Measurements from ENCODE around the gene PNMA8A. TPM values are rescaled to one million over a fixed set of nuclear protein-coding genes. Genes with fewer than 3 reads are reported as not detected.

Gene PNMA8A
- total RNA-seq, 6 experiments from 2014 or later = 0.06 to 0.26 (median 0.23) TPM; not detected in 2

DNA sequence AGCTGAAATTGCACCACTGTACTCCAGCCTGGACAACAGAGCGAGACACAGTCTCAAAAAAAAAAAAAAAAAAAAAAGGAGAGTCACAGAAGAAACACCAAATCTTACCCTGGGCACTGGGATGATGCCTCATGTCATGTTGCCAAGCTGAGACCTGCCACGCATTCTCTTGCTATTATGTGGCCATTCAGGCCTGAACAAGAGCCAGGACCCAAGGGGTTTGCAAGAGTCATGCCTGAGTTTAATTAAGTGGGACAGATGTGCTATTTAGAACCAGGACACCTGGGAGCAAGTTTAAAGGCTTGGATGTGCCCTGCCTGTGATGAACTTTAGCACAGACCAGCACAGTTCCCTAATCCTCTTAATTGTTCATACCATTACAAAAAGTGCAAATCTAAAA lies 9.8 kb downstream of the PNMA8A start:
- DNase-seq (no peak), ATAC-seq (no peak)
- H3K27ac ChIP-seq = no peak overlapping the region
- no peaks in the 10 kb centered on the region for H3K9me3 ChIP-seq
- no peak overlapping the region for H3K4me3 ChIP-seq
- intact Hi-C loops (cut with DNase I) = no loop called here
- H3K27me3 ChIP-seq = no peaks in the 10 kb centered on the region
- no peaks in the 10 kb centered on the region for H3K4me1 ChIP-seq
- 67% methylated on average over 1 of the region's 2 CpGs for WGBS (ENCODE audit: insufficient coverage, low coverage, low lambda C conversion rate, missing lambda C conversion rate)
- TF ChIP-seq POLR2A (IDR thresholded peaks at IDR 0.05) = no peak
- TF ChIP-seq CTCF (IDR thresholded peaks at IDR 0.05) = no peak
- no peaks in the 10 kb centered on the region for H3K36me3 ChIP-seq

DNA sequence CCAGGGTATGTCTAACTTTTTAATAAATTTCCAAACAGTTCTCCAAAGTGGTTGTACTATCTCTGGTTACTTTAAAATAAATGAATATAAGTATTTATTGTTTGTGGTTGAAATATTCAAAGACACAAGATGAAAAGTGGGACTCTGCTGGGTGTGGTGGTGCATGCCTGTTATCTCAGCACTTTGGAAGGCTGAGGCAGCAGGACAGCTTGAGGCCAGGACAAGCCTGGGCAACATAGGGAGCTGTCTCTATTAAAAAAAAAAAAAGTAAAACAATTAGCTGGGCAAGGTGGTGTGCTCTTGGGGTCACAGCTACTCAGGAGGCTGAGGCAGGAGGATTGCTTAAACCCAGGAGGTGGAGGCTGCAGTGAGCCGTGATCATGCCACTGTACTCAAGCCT lies 10.4 kb downstream of the PNMA8A start:
- no peaks in the 10 kb centered on the region for H3K27me3 ChIP-seq
- no peaks in the 10 kb centered on the region for H3K9me3 ChIP-seq
- 70% methylated on average over 1 of the region's 1 CpG for WGBS (ENCODE audit: insufficient coverage, low coverage, low lambda C conversion rate, missing lambda C conversion rate)
- no peaks in the 10 kb centered on the region for H3K36me3 ChIP-seq
- intact Hi-C loops (cut with DNase I) = no loop called here
- H3K4me3 ChIP-seq = no peak overlapping the region
- H3K4me1 ChIP-seq = no peaks in the 10 kb centered on the region
- DNase-seq (no peak), ATAC-seq (no peak)
- TF ChIP-seq CTCF (IDR thresholded peaks at IDR 0.05) (no peak), POLR2A (IDR thresholded peaks at IDR 0.05) (no peak)
- no peak overlapping the region for H3K27ac ChIP-seq

- no peak overlapping the region for H3K4me3 ChIP-seq
- no peaks in the 10 kb centered on the region for H3K27me3 ChIP-seq
- H3K36me3 ChIP-seq = no peaks in the 10 kb centered on the region
- intact Hi-C loops (cut with DNase I) = no loop called here
- WGBS (ENCODE audit: insufficient coverage, low coverage, low lambda C conversion rate, missing lambda C conversion rate) = 57% methylated on average over 2 of the region's 2 CpGs
- ATAC-seq (no peak), DNase-seq (no peak)
- TF ChIP-seq CTCF (IDR thresholded peaks at IDR 0.05) (no peak), POLR2A (IDR thresholded peaks at IDR 0.05) (no peak)
- no peak overlapping the region for H3K27ac ChIP-seq
- H3K9me3 ChIP-seq = no peaks in the 10 kb centered on the region
- no peaks in the 10 kb centered on the region for H3K4me1 ChIP-seq
Observed at GRCh38 chr19:46460055-46460454, 11.3 kb downstream of the PNMA8A start.

DNA sequence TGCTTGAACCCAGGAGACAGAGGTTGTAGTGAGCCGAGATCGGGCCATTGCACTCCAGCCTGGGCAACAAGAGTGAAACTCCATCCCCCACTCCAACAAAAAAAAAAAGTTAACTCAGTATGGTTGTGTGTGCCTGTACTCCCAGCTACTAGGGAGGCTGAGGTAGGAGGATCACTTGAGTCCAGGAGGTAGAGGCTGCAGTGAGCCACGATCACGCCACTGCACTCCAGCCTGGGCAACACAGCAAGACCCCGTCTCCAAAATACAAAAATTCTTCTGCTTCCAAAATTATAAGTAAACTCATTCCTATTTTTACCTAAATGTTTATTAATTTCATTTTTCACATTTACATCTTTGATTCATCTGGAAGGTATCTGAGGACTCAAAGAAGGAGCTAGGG lies 14.4 kb downstream of the PNMA8A start:
- no peaks in the 10 kb centered on the region for H3K4me1 ChIP-seq
- intact Hi-C loops (cut with DNase I) = no loop called here
- H3K9me3 ChIP-seq = no peaks in the 10 kb centered on the region
- no peaks in the 10 kb centered on the region for H3K36me3 ChIP-seq
- WGBS (ENCODE audit: insufficient coverage, low coverage, low lambda C conversion rate, missing lambda C conversion rate) = 67% methylated on average over 3 of the region's 5 CpGs
- H3K27me3 ChIP-seq = no peaks in the 10 kb centered on the region
- TF ChIP-seq POLR2A (IDR thresholded peaks at IDR 0.05) (no peak), CTCF (IDR thresholded peaks at IDR 0.05) (no peak)
- no peak overlapping the region for H3K27ac ChIP-seq
- no peak overlapping the region for H3K4me3 ChIP-seq
- ATAC-seq (no peak), DNase-seq (no peak)

- DNase-seq (no peak), ATAC-seq (no peak)
- H3K36me3 ChIP-seq = no peaks in the 10 kb centered on the region
- no peak for TF ChIP-seq CTCF (IDR thresholded peaks at IDR 0.05)
- TF ChIP-seq POLR2A (IDR thresholded peaks at IDR 0.05) = no peak
- H3K27ac ChIP-seq = no peak overlapping the region
- 18% methylated on average over 3 of the region's 3 CpGs for WGBS (ENCODE audit: insufficient coverage, low coverage, low lambda C conversion rate, missing lambda C conversion rate)
- no peak overlapping the region for H3K4me3 ChIP-seq
- H3K4me1 ChIP-seq = no peaks in the 10 kb centered on the region
- no peaks in the 10 kb centered on the region for H3K9me3 ChIP-seq
- H3K27me3 ChIP-seq = no peaks in the 10 kb centered on the region
- intact Hi-C loops (cut with DNase I) = no loop called here
Observed at GRCh38 chr19:46454244-46454643, 17.1 kb downstream of the PNMA8A start.

Measured in right lobe of liver (tissue), 6 donors.